AG09319 (cell line): ENCODE data around the gene OGFR.

Experiments used
- DNase-seq: peaks from one replicate; pipeline ENCODE4 v3.0.0-alpha.2; 2010; ENCODE audit warnings: low read depth; ENCODE audit errors: extremely low read depth
- CTCF ChIP-seq: IDR thresholded peaks from 2 replicates; pipeline ENCODE4 v1.5.1; 2011; ENCODE audit warnings: low read depth, mild to moderate bottlenecking, inconsistent platforms, low read length, moderate library complexity

The OGFR gene

GRCh38 chr20:62760856-62761758 lies 43.5 kb upstream of the OGFR start:
- no peak for TF ChIP-seq CTCF
- DNase-seq = no peak

GRCh38 chr20:62761759-62762131 lies 42.9 kb upstream of the OGFR start:
- no peak for DNase-seq
- TF ChIP-seq CTCF = no peak

GRCh38 chr20:62762376-62762775 lies 42.3 kb upstream of the OGFR start:
- no peak for TF ChIP-seq CTCF

GRCh38 chr20:62762801-62763368 lies 41.8 kb upstream of the OGFR start:
- no peak for DNase-seq
- no peak for TF ChIP-seq CTCF

More at GRCh38 chr20:62762376-62762775, 42.3 kb upstream of the OGFR start:
- DNase-seq = no peak

GRCh38 chr20:62763404-62763803 lies 41.2 kb upstream of the OGFR start:
- no peak for TF ChIP-seq CTCF
- no peak for DNase-seq

GRCh38 chr20:62764156-62764935 lies 40.3 kb upstream of the OGFR start:
- no peak for TF ChIP-seq CTCF
- no peak for DNase-seq

- no peak for DNase-seq
- no peak for TF ChIP-seq CTCF
These were observed 39.6 kb upstream of the OGFR start for GRCh38 chr20:62765021-62765420.
